GM18951 (cell line): ENCODE data around the gene STYX.
A peak's percentile ranks its signal among the peaks of the same experiment; 100 is the strongest.

ENCODE experiments used
- POLR2A ChIP-seq: IDR thresholded peaks from 4 replicates; pipeline ENCODE4 v1.6.1; 2011; ENCODE audit warnings: mild to moderate bottlenecking; ENCODE audit not compliant: insufficient read length, insufficient read depth; ENCODE audit errors: extremely low read depth
- in situ Hi-C: fragments of 300-500 bp; cut with MboI; formaldehyde crosslinking; loops from one replicate; pipeline ENCODE4 v1.12.0; 2022; ENCODE audit warnings: low sequenced_read_pairs, mixed read lengths, inconsistent platforms; ENCODE audit not compliant: unreplicated experiment

Gene STYX, protein sequence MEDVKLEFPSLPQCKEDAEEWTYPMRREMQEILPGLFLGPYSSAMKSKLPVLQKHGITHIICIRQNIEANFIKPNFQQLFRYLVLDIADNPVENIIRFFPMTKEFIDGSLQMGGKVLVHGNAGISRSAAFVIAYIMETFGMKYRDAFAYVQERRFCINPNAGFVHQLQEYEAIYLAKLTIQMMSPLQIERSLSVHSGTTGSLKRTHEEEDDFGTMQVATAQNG

DNA sequence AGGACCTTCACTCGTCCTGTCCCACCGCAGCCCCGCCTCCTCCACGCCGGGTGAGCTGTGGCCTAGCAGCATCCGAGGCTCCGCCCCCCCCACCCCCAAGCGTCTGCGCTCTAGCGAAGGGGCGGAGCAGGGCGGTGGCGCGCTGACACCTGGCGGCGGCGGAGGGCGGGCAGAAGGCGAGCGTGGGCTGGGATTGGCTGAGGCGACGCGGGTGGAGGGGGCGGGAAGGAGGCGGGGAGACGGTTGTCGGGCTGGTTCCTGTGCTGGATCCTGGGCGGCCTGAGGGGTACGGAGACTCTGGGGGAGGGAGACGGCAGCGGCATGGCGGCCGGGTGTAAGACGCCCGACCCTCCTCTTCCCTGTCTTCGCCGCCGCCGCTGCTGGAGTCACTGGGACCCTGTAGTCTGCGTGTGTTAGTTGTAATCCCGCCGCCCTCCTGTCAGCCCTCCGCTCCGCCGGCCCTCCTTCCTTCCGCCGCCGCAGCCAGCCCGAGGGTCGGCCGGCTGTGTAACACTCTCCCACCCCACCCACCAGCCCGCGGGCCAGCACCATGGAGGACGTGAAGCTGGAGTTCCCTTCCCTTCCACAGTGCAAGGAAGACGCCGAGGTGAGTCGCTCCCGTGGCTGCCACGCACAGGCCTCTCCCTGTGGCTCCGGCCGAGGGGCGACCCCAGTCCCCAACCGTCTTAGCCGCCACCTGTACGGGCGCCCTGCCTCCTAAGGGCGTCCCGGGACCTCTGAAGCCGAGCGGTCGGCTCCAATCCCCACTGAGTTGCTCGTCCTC, at the start of gene STYX:
Gene STYX, plus strand, starts transcription at position 242 of the 784 bp plus-strand sequence. Its CDS starts 309 bp downstream, at position 551.
- TF ChIP-seq POLR2A = peak; percentile 87
- in situ Hi-C loops = no loop called here

DNA sequence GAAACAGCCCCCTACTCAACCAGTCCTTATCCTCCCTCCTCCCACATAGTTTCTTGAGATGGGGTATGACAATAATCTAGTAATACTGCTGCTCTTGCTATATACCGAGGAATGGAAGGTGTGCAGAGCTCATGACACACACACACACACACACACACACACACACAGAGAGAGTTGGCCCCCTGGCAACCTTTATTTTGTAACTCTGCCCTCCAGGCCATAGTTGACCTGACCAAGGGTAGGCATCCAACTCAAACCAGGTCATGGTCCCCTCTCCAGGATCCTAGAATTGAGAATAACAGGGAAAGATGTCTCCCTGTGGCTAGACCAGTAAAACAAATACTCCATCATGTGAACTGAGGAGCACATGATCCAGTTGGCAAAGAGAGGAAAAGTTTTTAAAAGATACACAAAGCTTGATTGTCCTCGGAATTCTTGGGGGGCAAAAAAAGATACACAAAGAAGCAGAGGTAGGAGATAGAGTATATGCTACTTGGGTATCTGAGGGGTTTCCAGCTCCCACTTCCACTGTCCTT, 45.9 kb upstream of the STYX start:
- in situ Hi-C loops = no loop called here
- no peak for TF ChIP-seq POLR2A

DNA sequence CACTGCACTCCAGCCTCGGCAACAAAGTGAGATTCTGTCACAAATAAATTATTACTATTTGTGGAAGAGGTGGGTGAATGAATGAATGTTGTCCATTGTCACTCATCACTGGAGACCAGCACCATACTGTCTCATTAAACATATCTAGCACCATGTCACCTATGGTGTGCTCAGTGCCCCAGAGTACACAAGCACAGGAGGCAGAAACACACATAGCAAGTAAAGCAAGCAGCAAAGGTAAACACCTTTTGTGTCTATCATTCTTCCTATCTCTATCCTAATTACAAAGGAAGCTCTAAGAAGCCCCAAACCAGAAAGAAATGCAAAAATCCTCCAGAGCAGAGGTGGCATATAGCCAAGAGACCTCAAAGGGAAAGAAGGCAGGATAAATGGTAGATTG, 43.8 kb upstream of the STYX start:
- TF ChIP-seq POLR2A = no peak
- in situ Hi-C loops = no loop called here

DNA sequence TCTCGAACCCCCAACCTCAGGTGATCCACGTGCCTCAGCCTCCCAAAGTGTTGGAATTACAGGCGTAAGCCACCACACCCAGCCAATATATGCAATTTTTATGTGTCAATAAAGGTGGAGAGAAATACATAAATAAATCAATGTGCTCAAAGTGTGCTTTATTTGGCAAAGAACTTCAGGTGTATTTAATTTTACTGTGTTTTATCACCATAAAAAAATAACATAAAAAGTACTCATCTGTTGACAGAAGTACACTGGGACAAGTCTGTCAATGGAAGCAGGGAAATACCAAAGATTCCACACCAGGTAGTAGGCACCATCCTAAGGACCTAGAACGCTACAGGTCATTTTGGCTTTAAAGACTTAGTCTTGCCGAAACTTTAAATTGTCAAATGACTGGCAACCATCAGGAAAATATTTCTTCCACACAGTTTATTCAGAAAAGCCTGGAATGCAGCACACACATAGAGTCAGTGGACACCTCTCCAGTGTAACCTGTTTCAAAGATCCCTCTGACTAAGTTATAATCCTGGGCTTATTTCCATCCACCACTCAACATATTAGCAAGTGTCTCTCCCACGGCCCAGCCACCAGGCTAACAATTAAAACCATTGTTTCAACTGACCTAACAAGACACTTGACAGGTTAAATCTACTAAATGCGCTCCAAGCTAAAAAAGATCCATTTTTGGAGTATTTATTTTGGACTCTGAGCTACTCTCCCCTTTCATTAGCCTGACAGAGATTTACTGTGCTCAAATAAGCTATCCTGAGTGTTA, 38.8 kb upstream of the STYX start:
- in situ Hi-C loops = no loop called here
- TF ChIP-seq POLR2A = no peak

DNA sequence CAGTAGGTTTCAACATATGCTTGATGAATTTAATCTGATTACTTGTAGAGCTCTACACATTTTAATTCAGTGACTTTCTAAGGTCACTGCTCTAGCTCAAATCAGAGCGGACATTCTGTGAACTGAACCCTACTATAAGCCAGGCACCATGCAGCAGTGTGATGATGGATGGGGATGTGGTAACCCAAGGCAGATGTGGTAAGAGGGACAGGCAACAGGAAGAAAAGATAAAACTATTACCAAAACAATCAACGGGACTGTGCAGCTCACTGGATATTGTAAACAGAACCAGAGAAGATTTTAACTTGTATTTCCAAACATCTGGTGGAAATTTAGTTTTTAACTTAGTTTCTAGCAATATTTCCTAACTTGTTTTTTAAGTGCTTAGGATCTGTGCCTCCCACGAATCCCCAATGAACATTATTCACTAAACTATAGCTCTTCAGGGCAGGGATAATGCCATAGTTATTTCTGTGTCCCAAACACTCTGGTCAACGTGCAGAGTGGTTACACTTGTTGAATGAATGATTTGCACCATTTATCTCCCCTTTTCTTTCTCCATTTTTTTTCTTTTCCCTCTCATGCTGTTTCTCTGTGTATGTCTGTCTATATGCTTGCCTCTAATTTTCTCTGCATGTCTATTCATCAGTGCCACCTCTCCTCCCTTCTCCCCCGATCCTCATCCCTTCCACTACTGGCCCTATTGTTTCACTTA, 37.6 kb upstream of the STYX start:
- TF ChIP-seq POLR2A = no peak
- in situ Hi-C loops = no loop called here

DNA sequence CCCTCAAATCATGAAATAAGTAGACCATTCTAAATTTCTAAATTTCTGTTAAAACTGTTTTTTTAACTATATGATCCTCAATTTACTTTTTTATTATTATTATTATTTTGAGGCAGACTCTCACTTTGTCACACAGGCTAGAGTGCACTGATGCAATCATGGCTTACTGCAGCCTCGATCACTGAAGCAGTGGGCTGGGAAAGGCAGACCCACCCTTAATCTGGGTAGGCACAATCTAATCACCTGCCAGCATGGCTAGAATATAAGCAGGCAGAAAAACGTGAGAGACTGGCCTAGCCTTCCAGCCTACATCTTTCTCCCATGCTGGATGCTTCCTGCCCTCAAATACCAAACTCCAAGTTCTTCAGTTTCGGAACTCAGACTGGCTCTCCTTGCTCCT, 36.9 kb upstream of the STYX start:
- in situ Hi-C loops = no loop called here
- TF ChIP-seq POLR2A = no peak

DNA sequence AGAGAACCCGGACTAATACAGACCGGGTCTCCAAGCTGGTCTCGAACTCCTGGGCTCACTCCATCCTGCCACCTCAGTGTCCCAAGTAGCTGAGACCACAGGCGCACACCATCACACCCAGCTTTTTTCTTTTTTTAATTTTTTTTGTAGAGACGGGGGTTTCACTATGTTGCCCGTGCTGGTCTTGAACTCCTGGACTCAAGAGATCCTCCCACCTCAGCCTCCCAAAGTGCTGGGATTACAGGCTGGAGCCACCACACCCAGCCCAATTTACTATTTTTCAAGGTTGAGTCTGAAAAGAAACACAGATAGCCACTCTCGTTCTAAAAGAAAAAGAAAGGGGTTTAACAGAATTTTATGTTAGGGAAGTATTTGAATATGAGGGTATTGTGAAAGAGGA, 36.4 kb upstream of the STYX start:
- in situ Hi-C loops = no loop called here
- TF ChIP-seq POLR2A = no peak

DNA sequence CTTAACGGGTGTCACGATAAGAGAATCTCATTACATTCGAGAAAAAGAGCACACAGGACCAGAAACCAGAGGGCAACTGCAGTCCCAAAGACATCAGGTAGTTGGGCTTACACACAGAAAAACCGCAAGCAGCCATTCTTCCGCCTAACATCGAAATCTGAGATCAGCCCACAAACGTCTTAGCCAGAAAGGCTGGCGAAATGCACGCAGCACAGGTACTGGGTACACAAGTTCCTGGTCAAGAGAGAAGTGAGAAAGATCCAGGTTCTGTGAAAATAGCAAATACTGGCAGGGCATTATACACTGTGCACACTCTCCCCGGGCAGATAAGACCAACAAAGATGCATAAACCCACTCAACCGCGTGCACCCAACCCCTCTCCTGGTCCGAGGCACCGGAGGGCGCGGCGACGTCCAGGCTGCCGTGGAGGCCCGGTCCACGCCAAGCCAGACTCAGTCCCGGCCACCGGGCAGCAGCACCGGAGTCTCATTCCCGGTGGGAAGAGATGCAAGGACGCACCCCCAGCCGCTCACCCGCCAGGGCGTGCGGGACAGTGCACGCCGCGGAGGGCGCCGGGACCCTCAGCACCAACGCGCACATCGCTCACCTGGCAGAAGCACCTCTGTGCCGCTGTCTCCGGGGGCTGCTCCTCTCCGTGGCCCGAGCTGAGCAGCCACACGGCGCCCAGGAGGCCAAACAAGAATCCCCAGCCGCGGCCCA, 35.0 kb upstream of the STYX start:
- in situ Hi-C loops = no loop called here
- TF ChIP-seq POLR2A = no peak

DNA sequence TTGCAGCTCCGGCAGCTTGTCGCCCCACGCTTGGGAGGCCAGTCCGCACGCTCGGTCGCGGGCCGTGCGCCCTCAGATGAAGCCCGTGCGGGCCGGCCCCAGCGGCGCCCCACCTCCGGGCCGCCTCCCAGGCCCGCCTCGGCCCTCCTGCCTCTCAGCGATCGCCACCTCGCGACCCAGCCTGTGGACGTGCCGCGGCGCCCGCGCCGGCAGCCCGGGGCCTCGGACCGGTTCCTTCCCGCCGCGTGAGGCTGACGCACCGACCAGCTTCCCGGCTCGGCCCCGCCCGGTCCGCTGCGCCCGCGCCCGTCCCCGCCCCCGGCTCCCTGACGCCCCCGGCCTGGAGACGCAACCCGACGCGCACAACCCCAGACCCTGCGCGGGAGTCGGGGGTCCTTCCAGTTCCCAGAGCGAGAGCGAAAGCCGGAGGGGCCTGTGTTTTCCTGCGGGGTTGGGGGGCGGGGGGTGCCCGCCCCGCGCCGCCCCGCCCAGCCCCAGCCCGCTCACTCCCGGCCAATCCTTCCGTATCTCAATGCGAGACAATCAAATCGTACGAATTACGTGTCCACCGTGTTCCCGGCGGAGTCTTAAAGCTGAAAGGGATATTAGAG, 34.4 kb upstream of the STYX start, which contains the start of gene ERO1A:
Gene ERO1A, minus strand, starts transcription at position 78 of the 611 bp plus-strand sequence. Its CDS starts 77 bp downstream, at position 1.
- in situ Hi-C loops = no loop called here
- peak; percentile 73 for TF ChIP-seq POLR2A

DNA sequence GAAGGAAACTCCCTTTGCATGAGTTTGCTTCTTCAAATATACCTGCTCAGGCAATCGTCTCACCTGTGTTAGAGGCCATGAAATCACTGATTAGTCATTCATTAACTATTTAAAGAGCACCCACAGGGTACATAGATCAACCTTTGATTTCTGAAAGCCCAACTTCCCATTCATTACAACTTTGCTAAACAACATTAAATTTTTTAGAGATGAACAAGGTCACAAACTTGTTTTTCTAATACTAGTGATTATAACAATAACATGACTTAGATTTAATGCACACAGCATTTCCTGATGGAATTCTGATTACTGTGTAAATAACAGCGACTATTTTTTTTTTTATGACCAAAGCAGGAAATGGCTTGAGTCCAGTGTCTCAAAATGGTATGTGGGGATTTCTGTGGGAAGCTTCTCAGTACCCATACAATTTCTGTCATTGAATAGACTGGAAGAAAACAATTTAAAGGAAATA, 29.2 kb upstream of the STYX start:
- no peak for TF ChIP-seq POLR2A
- in situ Hi-C loops = no loop called here

DNA sequence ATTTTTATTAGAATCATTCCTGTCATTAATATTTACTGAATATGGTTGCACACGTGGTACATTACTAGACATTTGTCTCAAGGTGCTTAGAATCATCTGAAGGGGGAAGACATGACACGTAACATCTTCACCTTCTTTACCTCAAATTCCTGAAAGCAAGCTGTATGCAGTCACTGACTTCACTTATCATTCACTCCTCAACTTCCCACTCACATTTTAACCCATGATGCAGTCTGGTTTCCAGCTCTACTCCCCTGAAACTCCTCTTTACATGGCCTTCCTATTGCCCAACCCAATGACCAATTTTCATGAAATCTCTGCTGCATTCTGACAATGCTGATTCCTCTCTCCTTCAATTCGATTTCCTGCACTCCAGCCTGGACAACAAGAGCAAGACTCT, 28.7 kb upstream of the STYX start:
- in situ Hi-C loops = no loop called here
- no peak for TF ChIP-seq POLR2A
